WERI-Rb-1 (cell line): ENCODE results near the gene SET.
A peak's percentile ranks its signal among the peaks of the same experiment; 100 is the strongest.
"Not testable (repeated sequence)": the region's sequence is repeated elsewhere in the genome, so short reads cannot be mapped to it uniquely, and the experiment has no call there.

Experiments used
- DNase-seq: peaks from one replicate; pipeline ENCODE4 v3.0.0-alpha.2; 2020
- H3K27ac ChIP-seq: fragments of 250-450 bp; sonication (Bioruptor Pico); 2 replicates; pipeline ENCODE4 v1.5.1; 2020; ENCODE audit warnings: mild to moderate bottlenecking, moderate library complexity
- H3K27me3 ChIP-seq: fragments of 250-450 bp; sonication (Bioruptor Pico); 2 replicates; pipeline ENCODE4 v1.5.1; 2021; ENCODE audit warnings: mild to moderate bottlenecking, low read depth, moderate library complexity; ENCODE audit not compliant: insufficient read depth, severe bottlenecking
- H3K36me3 ChIP-seq: fragments of 250-450 bp; sonication (Bioruptor Pico); 2 replicates; pipeline ENCODE4 v1.5.1; 2020; ENCODE audit warnings: mild to moderate bottlenecking, moderate library complexity
- H3K4me3 ChIP-seq: 2 replicates; pipeline ENCODE4 v1.5.1; 2011; ENCODE audit warnings: low read depth, mild to moderate bottlenecking, control low read depth, low read length
- H3K9me3 ChIP-seq: fragments of 250-450 bp; sonication (Bioruptor Pico); 2 replicates; pipeline ENCODE4 v1.5.1; 2021; ENCODE audit warnings: mild to moderate bottlenecking, moderate library complexity; ENCODE audit not compliant: severe bottlenecking
- TF ChIP-seq, protein P1 (sequence below): IDR thresholded peaks from 2 replicates; pipeline ENCODE4 v1.5.1; 2011; ENCODE audit warnings: low read depth, mild to moderate bottlenecking, control low read depth, inconsistent platforms, low read length

The SET gene, protein sequence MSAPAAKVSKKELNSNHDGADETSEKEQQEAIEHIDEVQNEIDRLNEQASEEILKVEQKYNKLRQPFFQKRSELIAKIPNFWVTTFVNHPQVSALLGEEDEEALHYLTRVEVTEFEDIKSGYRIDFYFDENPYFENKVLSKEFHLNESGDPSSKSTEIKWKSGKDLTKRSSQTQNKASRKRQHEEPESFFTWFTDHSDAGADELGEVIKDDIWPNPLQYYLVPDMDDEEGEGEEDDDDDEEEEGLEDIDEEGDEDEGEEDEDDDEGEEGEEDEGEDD

DNA sequence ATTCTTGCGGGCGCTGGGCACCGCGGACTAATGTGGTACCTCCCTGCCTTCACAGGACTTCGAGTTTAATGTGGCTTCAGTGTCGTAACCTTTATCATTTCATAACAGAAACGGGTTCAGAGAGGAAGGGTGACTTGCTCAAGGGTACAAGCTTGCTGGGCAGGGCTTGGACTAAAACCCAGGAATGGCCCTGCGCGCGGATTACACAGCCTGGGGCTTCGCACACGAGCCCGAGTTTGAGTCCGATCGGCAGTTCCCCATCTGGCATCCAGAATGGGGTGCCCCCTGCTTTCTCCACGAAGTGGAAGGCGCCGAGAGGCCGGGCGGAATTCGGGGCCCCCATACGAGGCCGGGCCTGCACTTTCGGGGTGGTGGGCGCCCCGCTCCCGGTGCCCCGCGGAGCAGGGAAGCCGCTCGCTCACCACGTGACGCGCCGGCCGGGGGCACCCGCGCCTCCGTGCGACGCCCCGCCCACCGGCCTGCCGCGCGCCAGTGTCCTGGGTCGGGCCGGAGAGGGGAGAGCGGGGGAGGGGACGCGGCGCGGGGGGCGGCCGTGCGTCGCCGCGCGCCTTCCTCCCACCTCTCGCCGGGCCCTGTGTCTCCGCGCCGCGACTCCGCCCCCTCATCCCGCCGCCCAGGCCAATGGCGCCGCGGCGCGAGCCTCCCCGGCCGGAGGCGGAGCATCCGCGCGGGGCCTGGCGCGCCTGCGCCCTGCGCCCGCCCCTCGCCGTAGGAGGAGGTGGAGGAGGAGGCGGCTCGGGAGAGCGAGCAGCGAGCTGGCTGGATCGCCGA, at the start of gene SET:
Gene SET (plus strand): TSS at position 722 of the 792 bp plus-strand sequence. CDS start 361 bp downstream, outside the sequence.
- TF ChIP-seq, protein P1, sequence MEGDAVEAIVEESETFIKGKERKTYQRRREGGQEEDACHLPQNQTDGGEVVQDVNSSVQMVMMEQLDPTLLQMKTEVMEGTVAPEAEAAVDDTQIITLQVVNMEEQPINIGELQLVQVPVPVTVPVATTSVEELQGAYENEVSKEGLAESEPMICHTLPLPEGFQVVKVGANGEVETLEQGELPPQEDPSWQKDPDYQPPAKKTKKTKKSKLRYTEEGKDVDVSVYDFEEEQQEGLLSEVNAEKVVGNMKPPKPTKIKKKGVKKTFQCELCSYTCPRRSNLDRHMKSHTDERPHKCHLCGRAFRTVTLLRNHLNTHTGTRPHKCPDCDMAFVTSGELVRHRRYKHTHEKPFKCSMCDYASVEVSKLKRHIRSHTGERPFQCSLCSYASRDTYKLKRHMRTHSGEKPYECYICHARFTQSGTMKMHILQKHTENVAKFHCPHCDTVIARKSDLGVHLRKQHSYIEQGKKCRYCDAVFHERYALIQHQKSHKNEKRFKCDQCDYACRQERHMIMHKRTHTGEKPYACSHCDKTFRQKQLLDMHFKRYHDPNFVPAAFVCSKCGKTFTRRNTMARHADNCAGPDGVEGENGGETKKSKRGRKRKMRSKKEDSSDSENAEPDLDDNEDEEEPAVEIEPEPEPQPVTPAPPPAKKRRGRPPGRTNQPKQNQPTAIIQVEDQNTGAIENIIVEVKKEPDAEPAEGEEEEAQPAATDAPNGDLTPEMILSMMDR = no peak
- peak; percentile 98 for DNase-seq
- Histone ChIP-seq H3K4me3 (peak within 1 kb of the TSS; percentile 76), H3K36me3 (peaks cover 40% of the 10 kb centered on the region), H3K9me3 (no peaks in the 10 kb centered on the region), H3K27me3 (no peaks in the 10 kb centered on the region), H3K27ac (peak within 1 kb of the TSS; percentile 98)

DNA sequence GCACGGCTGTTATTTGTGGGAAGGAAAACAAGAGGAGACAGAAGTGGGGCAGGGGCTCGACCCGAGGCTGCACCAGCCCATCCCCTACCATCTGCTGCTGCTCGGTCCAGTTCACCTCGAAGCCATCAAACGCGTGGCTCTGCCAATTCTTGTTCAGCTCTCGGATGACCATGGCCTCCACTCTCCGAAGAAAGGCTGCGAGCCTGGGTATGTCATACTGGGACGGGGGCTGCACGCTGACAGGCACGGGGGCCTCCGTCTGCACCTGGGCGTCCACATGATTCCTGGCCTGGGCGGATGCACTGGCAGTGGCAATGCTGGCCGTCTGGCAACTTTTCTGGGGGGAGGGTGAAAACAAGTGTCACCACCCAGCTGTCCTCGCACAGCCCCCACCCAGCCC, 48.4 kb upstream of the SET start:
- no peak for DNase-seq
- H3K9me3 ChIP-seq = no peaks in the 10 kb centered on the region
- TF ChIP-seq, protein P1 = no peak
- peaks cover 79% of the 10 kb centered on the region for H3K36me3 ChIP-seq
- H3K4me3 ChIP-seq = no peak overlapping the region
- H3K27ac ChIP-seq = no peak overlapping the region
- H3K27me3 ChIP-seq = no peaks in the 10 kb centered on the region

DNA sequence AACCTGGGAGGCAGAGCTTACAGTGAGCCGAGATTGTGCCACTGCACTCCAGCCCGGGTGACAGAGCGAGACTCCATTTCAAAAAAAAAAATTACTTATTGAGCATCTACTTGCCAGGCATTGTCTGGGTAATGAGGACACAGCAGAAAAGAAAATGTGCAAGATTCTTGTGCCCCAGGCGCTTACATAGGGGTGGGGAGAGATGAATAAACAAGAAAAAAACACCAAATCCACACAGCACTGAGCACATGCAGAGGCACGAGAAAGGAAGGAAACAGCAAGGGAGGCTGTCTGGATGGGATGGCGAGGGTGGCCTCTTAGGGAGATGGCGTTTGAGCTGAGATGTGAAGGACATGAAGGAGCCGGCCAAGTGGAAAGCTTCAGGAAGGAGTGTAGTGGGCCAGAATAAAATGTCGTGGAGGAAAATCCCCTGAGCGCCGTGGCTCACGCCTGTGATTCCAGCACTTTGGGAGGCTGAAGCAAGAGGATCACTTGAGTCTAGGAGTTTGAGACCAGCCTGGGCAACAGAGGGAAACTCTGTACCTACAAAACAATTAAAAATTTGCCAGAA, 46.3 kb upstream of the SET start:
- no peak for DNase-seq
- TF ChIP-seq, protein P1 = no peak
- no peak overlapping the region for H3K4me3 ChIP-seq

DNA sequence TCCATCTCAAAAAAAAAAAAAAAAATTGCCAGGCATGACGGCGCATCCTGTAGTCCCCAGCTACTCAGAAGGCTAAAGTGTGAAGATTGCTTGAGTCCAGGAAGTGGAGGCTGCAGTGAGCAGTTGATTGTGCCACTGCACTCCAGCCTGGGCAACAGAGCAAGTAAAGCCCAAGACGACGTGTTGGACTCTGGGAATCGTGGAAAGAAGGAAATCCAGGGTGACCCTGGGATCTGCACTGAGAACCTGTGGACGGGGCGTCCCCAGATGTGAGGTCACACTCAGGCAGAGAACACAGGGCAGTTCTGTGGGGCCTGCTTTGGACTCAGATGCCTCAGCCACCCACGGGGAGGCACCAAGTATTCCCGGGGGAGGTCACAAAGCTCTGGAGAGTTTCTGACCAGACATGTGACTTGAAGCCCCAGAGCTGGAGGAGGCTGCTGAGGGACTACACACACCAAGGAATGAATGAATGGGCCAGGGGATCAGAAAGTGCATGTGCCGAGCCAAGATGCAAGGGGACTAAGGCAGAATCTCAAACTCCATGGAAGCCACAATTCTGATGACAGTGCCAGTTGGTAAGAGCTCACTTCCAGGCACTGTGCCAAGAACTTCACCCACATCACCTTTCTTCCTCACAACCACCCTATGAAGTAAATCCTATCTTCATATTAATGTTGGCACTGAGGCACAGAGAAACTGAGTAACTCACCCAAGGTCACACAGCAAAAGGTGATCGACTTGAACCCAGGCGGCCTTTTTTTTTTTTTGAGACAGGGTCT, 45.3 kb upstream of the SET start:
- peaks cover 74% of the 10 kb centered on the region for H3K36me3 ChIP-seq
- H3K27ac ChIP-seq = no peak overlapping the region
- no peaks in the 10 kb centered on the region for H3K27me3 ChIP-seq
- H3K4me3 ChIP-seq = no peak overlapping the region
- H3K9me3 ChIP-seq = no peaks in the 10 kb centered on the region
- TF ChIP-seq, protein P1 = no peak
- no peak for DNase-seq

More for the DNA sequence above, 46.3 kb upstream of the SET start:
- no peaks in the 10 kb centered on the region for H3K27me3 ChIP-seq
- no peaks in the 10 kb centered on the region for H3K9me3 ChIP-seq
- no peak overlapping the region; the same call in 1 of the 2 replicates for H3K27ac ChIP-seq
- H3K36me3 ChIP-seq = peaks cover 76% of the 10 kb centered on the region

DNA sequence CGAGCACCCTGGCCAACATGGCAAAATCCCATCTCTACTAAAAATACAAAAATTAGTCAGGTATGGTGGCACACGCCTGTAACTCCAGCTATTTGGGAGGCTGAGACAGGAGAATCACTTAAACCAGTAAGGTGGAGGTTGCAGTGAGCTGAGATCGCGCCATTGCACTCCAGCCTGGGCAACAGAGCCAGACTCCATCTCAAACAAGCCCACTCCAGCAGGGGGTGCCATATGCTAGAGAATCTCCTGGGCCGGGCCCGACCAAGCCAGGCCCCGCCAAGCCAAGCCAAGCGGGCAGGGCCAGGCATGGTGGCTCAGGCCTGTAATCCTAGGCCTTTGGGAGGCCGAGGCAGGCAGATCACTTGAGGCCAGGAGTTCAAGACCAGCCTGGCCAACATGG, 40.8 kb upstream of the SET start:
- TF ChIP-seq, protein P1 = peak; percentile 45; the same call in 1 of the 2 replicates
- not testable (repeated sequence) for H3K27ac ChIP-seq, H3K4me3 ChIP-seq, H3K9me3 ChIP-seq, H3K27me3 ChIP-seq
- peak; percentile 69 for DNase-seq
- H3K36me3 ChIP-seq = peaks cover 51% of the 10 kb centered on the region
